Measurements from ENCODE around the gene TMEM26. TPM values are rescaled to one million over a fixed set of nuclear protein-coding genes. Genes with fewer than 3 reads are reported as not detected.

TMEM26 gene
- total RNA-seq, 1 donor from 2014 or later = 0.18 TPM

- no peaks in the 10 kb centered on the region for H3K9me3 ChIP-seq (ENCODE audit: insufficient read depth, low read depth, low read length)
- no peaks in the 10 kb centered on the region for H3K27me3 Mint-ChIP-seq (ENCODE audit: low read depth, unreplicated experiment)
- H3K4me1 Mint-ChIP-seq (ENCODE audit: low read depth, unreplicated experiment) = no peaks in the 10 kb centered on the region
- no peak overlapping the region for H2AFZ ChIP-seq (ENCODE audit: low read depth, low read length)
- FAIRE-seq = no peak
- no peaks in the 10 kb centered on the region for H3K36me3 ChIP-seq (ENCODE audit: insufficient read depth, low read length)
- H3K4me1 ChIP-seq (ENCODE audit: insufficient read depth, low read length) = no peaks in the 10 kb centered on the region
- H4K20me1 ChIP-seq (ENCODE audit: insufficient read depth, low read length) = no peaks in the 10 kb centered on the region
- H3K4me3 ChIP-seq (ENCODE audit: insufficient read depth, low read depth, low read length) = no peak overlapping the region
- H3K27me3 ChIP-seq (ENCODE audit: insufficient read depth, low read length) = no peaks in the 10 kb centered on the region
- DNase-seq (ENCODE audit: low read depth) = no peak
- H3K27ac Mint-ChIP-seq (ENCODE audit: unreplicated experiment) = no peak overlapping the region
- no peak overlapping the region for H3K4me3 Mint-ChIP-seq (ENCODE audit: unreplicated experiment)
- H3K36me3 Mint-ChIP-seq (ENCODE audit: low read depth, unreplicated experiment) = no peaks in the 10 kb centered on the region
- H3K9ac ChIP-seq (ENCODE audit: low read length) = no peak overlapping the region
- no peaks in the 10 kb centered on the region for H3K9me3 Mint-ChIP-seq (ENCODE audit: unreplicated experiment)
- H3K79me2 ChIP-seq (ENCODE audit: insufficient read depth, low read length) = no peaks in the 10 kb centered on the region
- H3K4me2 ChIP-seq (ENCODE audit: low read length) = no peak overlapping the region
- no peak overlapping the region for H3K27ac ChIP-seq (ENCODE audit: low read depth, low read length)
- no peak for TF ChIP-seq CTCF (IDR thresholded peaks at IDR 0.05; ENCODE audit: insufficient read depth, low read depth, low read length)
- no peak for TF ChIP-seq EZH2 (IDR thresholded peaks at IDR 0.05; ENCODE audit: insufficient read depth, low read length)
Observed at GRCh38 chr10:61411706-61412105, 41.5 kb downstream of the TMEM26 start.

GRCh38 chr10:61410353-61411070 is 42.7 kb downstream of the TMEM26 start:
- H3K9ac ChIP-seq (ENCODE audit: low read length) = no peak overlapping the region
- Mint-ChIP-seq H3K4me1 (ENCODE audit: low read depth, unreplicated experiment) (no peaks in the 10 kb centered on the region), H3K27me3 (ENCODE audit: low read depth, unreplicated experiment) (no peaks in the 10 kb centered on the region), H3K9me3 (ENCODE audit: unreplicated experiment) (no peaks in the 10 kb centered on the region), H3K27ac (ENCODE audit: unreplicated experiment) (no peak overlapping the region), H3K4me3 (ENCODE audit: unreplicated experiment) (no peak overlapping the region), H3K36me3 (ENCODE audit: low read depth, unreplicated experiment) (no peaks in the 10 kb centered on the region)
- no peaks in the 10 kb centered on the region for H3K4me1 ChIP-seq (ENCODE audit: insufficient read depth, low read length)
- DNase-seq (ENCODE audit: low read depth) (no peak), FAIRE-seq (no peak)
- H2AFZ ChIP-seq (ENCODE audit: low read depth, low read length) = no peak overlapping the region
- no peaks in the 10 kb centered on the region for H3K27me3 ChIP-seq (ENCODE audit: insufficient read depth, low read length)
- no peaks in the 10 kb centered on the region for H3K9me3 ChIP-seq (ENCODE audit: insufficient read depth, low read depth, low read length)
- H3K36me3 ChIP-seq (ENCODE audit: insufficient read depth, low read length) = no peaks in the 10 kb centered on the region
- no peaks in the 10 kb centered on the region for H3K79me2 ChIP-seq (ENCODE audit: insufficient read depth, low read length)
- no peak overlapping the region for H3K27ac ChIP-seq (ENCODE audit: low read depth, low read length)
- no peak for TF ChIP-seq CTCF (IDR thresholded peaks at IDR 0.05; ENCODE audit: insufficient read depth, low read depth, low read length)
- H4K20me1 ChIP-seq (ENCODE audit: insufficient read depth, low read length) = no peaks in the 10 kb centered on the region
- H3K4me3 ChIP-seq (ENCODE audit: insufficient read depth, low read depth, low read length) = no peak overlapping the region
- H3K4me2 ChIP-seq (ENCODE audit: low read length) = no peak overlapping the region

DNA sequence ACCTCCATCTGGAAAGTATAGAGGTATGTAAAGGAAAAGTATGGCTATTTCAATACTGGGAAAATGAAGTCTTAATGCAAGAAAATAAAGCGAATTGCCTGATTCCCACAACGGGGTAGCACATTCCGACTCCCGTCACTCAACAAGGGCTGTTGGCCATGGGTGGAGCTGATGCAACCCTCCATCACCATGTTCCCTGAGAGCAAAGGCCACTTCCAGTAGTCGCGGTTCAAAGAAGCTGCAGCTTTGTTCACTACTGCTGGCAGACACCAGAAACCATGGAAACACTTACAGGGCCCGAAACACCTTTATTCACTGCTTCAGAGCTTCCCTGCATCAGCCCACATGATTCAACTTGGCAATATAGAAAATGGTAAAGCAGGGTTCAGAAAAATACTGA is 44.0 kb downstream of the TMEM26 start:
- Mint-ChIP-seq H3K27me3 (ENCODE audit: low read depth, unreplicated experiment) (no peaks in the 10 kb centered on the region), H3K36me3 (ENCODE audit: low read depth, unreplicated experiment) (no peaks in the 10 kb centered on the region), H3K4me3 (ENCODE audit: unreplicated experiment) (no peak overlapping the region), H3K27ac (ENCODE audit: unreplicated experiment) (no peak overlapping the region), H3K9me3 (ENCODE audit: unreplicated experiment) (no peaks in the 10 kb centered on the region), H3K4me1 (ENCODE audit: low read depth, unreplicated experiment) (peaks cover 5% of the 10 kb centered on the region)
- Histone ChIP-seq H3K36me3 (ENCODE audit: insufficient read depth, low read length) (no peaks in the 10 kb centered on the region), H3K4me2 (ENCODE audit: low read length) (no peak overlapping the region), H3K9ac (ENCODE audit: low read length) (no peak overlapping the region), H3K4me1 (ENCODE audit: insufficient read depth, low read length) (peaks cover 9% of the 10 kb centered on the region), H3K27me3 (ENCODE audit: insufficient read depth, low read length) (no peaks in the 10 kb centered on the region), H3K79me2 (ENCODE audit: insufficient read depth, low read length) (no peaks in the 10 kb centered on the region), H3K9me3 (ENCODE audit: insufficient read depth, low read depth, low read length) (no peaks in the 10 kb centered on the region), H4K20me1 (ENCODE audit: insufficient read depth, low read length) (no peaks in the 10 kb centered on the region), H3K4me3 (ENCODE audit: insufficient read depth, low read depth, low read length) (no peak overlapping the region), H2AFZ (ENCODE audit: low read depth, low read length) (no peak overlapping the region), H3K27ac (ENCODE audit: low read depth, low read length) (no peak overlapping the region)
- no peak for FAIRE-seq
- TF ChIP-seq CTCF (IDR thresholded peaks at IDR 0.05; ENCODE audit: insufficient read depth, low read depth, low read length) = no peak
- TF ChIP-seq EZH2 (IDR thresholded peaks at IDR 0.05; ENCODE audit: insufficient read depth, low read length) = no peak
- no peak for DNase-seq (ENCODE audit: low read depth)
